Adrenal gland (tissue), 12 donors: ENCODE data around the gene HMCES. TPM values are rescaled to one million over a fixed set of nuclear protein-coding genes. Genes with fewer than 3 reads are reported as not detected.

Experiments used
- DNase-seq, 7 donors: peaks; one replicate each; pipeline ENCODE4 v3.0.0-alpha.2; 2019 to 2020
- H3K27ac ChIP-seq, 5 donors: fragments of 200-600 bp; sonication (generic) in 4 of 5; 1 replicate in 3 of 5; 2 replicates in 2 of 5; pipeline versions ENCODE4 v1.5.1 to v1.8.0; 2016 to 2020; ENCODE audit warnings: mild to moderate bottlenecking in 1 of 5
- H3K27me3 ChIP-seq: fragments of 200-600 bp; 2 replicates; pipeline ENCODE4 v1.8.0; 2021
- H3K36me3 ChIP-seq, 2 donors: fragments of 200-600 bp; replicated peaks in 1 of 2; 1 replicate in 1 of 2; 2 replicates in 1 of 2; pipeline versions ENCODE4 v1.5.1 to v1.8.0; 2018 to 2022
- H3K4me1 ChIP-seq, 2 donors: fragments of 200-600 bp; replicated peaks in 1 of 2; 1 replicate in 1 of 2; 2 replicates in 1 of 2; pipeline versions ENCODE4 v1.5.1 to v1.8.0; 2018 to 2021
- H3K4me3 ChIP-seq, 4 donors: fragments of 200-600 bp; sonication (generic) in 3 of 4; one replicate each; pipeline ENCODE4 v1.5.1; 2016 to 2018
- H3K9me3 ChIP-seq, 3 donors: fragments of 200-600 bp; sonication (generic) in 1 of 3; replicated peaks in 1 of 3; 1 replicate in 2 of 3; 2 replicates in 1 of 3; pipeline versions ENCODE4 v1.5.1 to v1.8.0; 2016 to 2021
- POLR2A ChIP-seq, 2 donors: fragments of 450-650 bp; IDR thresholded peaks; one replicate each; pipeline ENCODE4 v1.6.1; 2017; ENCODE audit warnings: antibody characterized with exemption in 2 of 2, mild to moderate bottlenecking in 2 of 2, moderate library complexity in 1 of 2
- WGBS, 4 donors: extraction: QIAGEN DNeasy Blood & Tissue Kit in 2 of 4; methylation state at CpG; one replicate each; pipeline versions ENCODE4 v1.1.5 to v1.1.7; 2013 to 2017; 5-methylcytosine and 5-hydroxymethylcytosine counted together
- intact Hi-C, 2 donors: fragments of 100-400 bp; cut with DNase I; formaldehyde crosslinking; loops; one replicate each; pipeline versions ENCODE4 v1.14.1 to v1.15.0; 2022 to 2023
- polyA plus RNA-seq, 3 donors: library from polyadenylated mRNA; stranded (reverse); fragments of 200-250 nt in 2 of 3; fragments of 350-450 nt in 1 of 3; fragmentation: Illumina TruSeq in 1 of 3; extraction: RNeasy Lipid Tissue Mini Kit (QIAGEN cat#74804) in 1 of 3; gene quantifications; one replicate each; pipeline ENCODE4 v1.2.3, GENCODE V29; 2013 to 2014
- total RNA-seq, 9 donors: library from RNA; depleted of rRNA in 4 of 9; stranded (reverse); fragments of >200 nt in 4 of 9; fragments of 120-200 nt in 1 of 9; fragmentation: NEBNext Ultra II Directional in 1 of 9; extraction: Animal tissue kit (Norgen Biotek cat#: 25700) in 1 of 9; gene quantifications; one replicate each; pipeline versions ENCODE4 v1.1.0 to v1.2.4, GENCODE V29; 2013 to 2023
- TF ChIP-seq, protein P1 (sequence below), 6 experiments: fragments of 450-650 bp in 4 of 6; fragments of 200-600 bp in 2 of 6; sonication (generic) in 1 of 6; IDR thresholded peaks; 1 replicate in 5 of 6; 2 replicates in 1 of 6; pipeline versions ENCODE4 v1.5.1 to v1.8.0; 2016 to 2021; ENCODE audit warnings: antibody characterized with exemption in 6 of 6, mild to moderate bottlenecking in 2 of 6, moderate library complexity in 1 of 6
- donor health status: healthy with polysubstance abuse.
- donor health status: Bipolar disorder and iron deficiency.
- donor health status: DM: yes; HTN: yes; CAD: no.
- donor health status: DM: no; HTN: no; CAD: no.
- donor health status: DM: no; HTN: no; CAD: no.
- donor health status: DM: yes; HTN: yes; CAD: no.

HMCES gene
- total and polyA plus RNA-seq, 12 donors, result 16.0 to 39.7 (median 23.7) TPM

GRCh38 chr3:129311054-129311902 is 32.6 kb downstream of the HMCES start:
- H3K36me3 ChIP-seq, result no peaks in the 10 kb centered on the region
- peaks cover 9 to 10% of the 10 kb centered on the region in 2 donors for H3K4me1 ChIP-seq
- intact Hi-C loops, result no loop called here
- no peaks in the 10 kb centered on the region for H3K27me3 ChIP-seq
- WGBS, 4 donors, result 97 to 100% (median 100%) methylated on average over 2 to 3 of the region's 3 CpGs
- no peak overlapping the region for H3K4me3 ChIP-seq
- TF ChIP-seq, protein P1, sequence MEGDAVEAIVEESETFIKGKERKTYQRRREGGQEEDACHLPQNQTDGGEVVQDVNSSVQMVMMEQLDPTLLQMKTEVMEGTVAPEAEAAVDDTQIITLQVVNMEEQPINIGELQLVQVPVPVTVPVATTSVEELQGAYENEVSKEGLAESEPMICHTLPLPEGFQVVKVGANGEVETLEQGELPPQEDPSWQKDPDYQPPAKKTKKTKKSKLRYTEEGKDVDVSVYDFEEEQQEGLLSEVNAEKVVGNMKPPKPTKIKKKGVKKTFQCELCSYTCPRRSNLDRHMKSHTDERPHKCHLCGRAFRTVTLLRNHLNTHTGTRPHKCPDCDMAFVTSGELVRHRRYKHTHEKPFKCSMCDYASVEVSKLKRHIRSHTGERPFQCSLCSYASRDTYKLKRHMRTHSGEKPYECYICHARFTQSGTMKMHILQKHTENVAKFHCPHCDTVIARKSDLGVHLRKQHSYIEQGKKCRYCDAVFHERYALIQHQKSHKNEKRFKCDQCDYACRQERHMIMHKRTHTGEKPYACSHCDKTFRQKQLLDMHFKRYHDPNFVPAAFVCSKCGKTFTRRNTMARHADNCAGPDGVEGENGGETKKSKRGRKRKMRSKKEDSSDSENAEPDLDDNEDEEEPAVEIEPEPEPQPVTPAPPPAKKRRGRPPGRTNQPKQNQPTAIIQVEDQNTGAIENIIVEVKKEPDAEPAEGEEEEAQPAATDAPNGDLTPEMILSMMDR (IDR thresholded peaks at IDR 0.05), result no peak
- TF ChIP-seq POLR2A (IDR thresholded peaks at IDR 0.05), result no peak
- no peak overlapping the region for H3K27ac ChIP-seq
- DNase-seq, result no peak
- H3K9me3 ChIP-seq, result no peaks in the 10 kb centered on the region

GRCh38 chr3:129312021-129312639 is 33.5 kb downstream of the HMCES start:
- no peak for DNase-seq
- WGBS, 4 donors, result 89 to 92% (median 89%) methylated on average over 2 of the region's 2 CpGs
- H3K27ac ChIP-seq, result no peak overlapping the region
- H3K27me3 ChIP-seq, result no peaks in the 10 kb centered on the region
- TF ChIP-seq, protein P1 (IDR thresholded peaks at IDR 0.05), result no peak
- TF ChIP-seq POLR2A (IDR thresholded peaks at IDR 0.05), result no peak
- no peaks in the 10 kb centered on the region for H3K9me3 ChIP-seq
- no peak overlapping the region for H3K4me3 ChIP-seq
- intact Hi-C loops, result no loop called here
- peaks cover 9 to 17% of the 10 kb centered on the region in 2 donors for H3K4me1 ChIP-seq
- H3K36me3 ChIP-seq, result no peaks in the 10 kb centered on the region

DNA sequence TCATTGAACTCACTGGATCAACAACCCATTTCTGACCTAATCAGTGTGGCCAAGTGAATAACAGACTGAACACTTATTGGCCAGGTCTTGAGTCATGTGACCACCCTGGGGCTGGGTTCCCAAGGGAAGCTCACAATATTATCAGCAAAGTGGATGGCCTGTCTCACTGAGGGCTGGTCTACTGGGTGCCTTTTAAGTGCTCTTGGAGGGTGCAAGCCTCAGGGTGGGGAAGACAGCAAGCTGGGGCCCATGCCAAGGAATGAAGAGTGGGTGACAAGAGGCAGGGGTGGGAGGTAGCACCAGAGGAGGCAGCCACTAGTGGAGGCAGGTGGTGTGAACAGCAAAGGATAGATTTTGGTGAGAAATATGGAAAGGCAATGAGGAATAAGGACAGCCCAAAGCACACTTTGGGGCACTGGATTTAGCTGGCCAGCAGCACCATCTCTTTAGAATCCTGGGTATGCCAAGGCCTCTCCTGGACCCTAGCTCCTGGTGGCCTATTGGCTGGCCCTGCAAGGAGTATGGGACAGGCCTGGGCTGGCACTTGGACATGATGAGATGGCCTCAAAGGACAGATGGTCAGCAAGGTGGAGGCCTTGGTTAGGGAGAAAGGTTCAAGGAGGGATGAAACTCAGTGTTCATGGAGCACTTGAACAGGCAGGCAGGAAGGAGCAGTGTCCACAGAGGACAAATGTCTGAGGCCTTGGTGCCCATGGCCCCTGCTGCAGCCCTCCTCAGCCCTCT is 34.2 kb downstream of the HMCES start:
- Histone ChIP-seq H3K9me3 (no peaks in the 10 kb centered on the region), H3K27ac (peak overlapping the region in 1 of 5 donors; percentile 36), H3K36me3 (no peaks in the 10 kb centered on the region), H3K27me3 (no peaks in the 10 kb centered on the region), H3K4me1 (peaks cover 9 to 17% of the 10 kb centered on the region in 2 donors), H3K4me3 (no peak overlapping the region)
- DNase-seq, result no peak
- TF ChIP-seq, protein P1 (IDR thresholded peaks at IDR 0.05), result no peak
- no peak for TF ChIP-seq POLR2A (IDR thresholded peaks at IDR 0.05)
- intact Hi-C loops, result no loop called here

DNA sequence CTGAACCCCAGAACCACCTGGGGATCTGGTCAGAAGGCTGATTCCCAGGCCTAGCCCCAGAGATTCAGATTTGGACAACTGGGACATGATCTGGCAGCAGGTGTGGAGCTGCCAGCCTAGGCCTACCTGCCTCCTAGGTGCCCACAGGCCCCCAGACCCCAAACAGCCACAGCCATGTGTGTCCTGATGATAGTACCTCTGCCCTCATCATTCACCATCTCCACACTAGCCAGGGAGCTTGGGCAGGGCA is 34.7 kb downstream of the HMCES start:
- DNase-seq, result no peak
- H3K27me3 ChIP-seq, result no peaks in the 10 kb centered on the region
- no peaks in the 10 kb centered on the region for H3K9me3 ChIP-seq
- peak overlapping the region in 2 of 5 donors; percentile 36 to 82 for H3K27ac ChIP-seq
- TF ChIP-seq, protein P1 (IDR thresholded peaks at IDR 0.05), result no peak
- TF ChIP-seq POLR2A (IDR thresholded peaks at IDR 0.05), result no peak
- intact Hi-C loops, result no loop called here
- no peak overlapping the region for H3K4me3 ChIP-seq
- peaks cover 9 to 17% of the 10 kb centered on the region in 2 donors for H3K4me1 ChIP-seq
- no peaks in the 10 kb centered on the region for H3K36me3 ChIP-seq
